Placental epithelial cell (primary cell): Measurements from ENCODE around the gene KCNJ9. TPM values are rescaled to one million over a fixed set of nuclear protein-coding genes. Genes with fewer than 3 reads are reported as not detected.

Source experiments
- total RNA-seq: library from RNA; depleted of rRNA; stranded (reverse); fragments of >200 nt; gene quantifications from 2 replicates; pipeline ENCODE4 v1.2.3, GENCODE V29; 2012

Gene KCNJ9
- total RNA-seq, result not detected in 2 replicates

GRCh38 chr1:160081261-160081936 is at the start of gene KCNJ9:
Gene KCNJ9 (plus strand): TSS chr1:160081538. CDS start chr1:160084031, 2,493 bp downstream.

GRCh38 chr1:160069460-160070231 is 11.7 kb upstream of the KCNJ9 start, which contains the start of gene KCNJ10:
Gene KCNJ10 (minus strand): TSS chr1:160070160. CDS start chr1:160042532, 27,628 bp downstream.

DNA sequence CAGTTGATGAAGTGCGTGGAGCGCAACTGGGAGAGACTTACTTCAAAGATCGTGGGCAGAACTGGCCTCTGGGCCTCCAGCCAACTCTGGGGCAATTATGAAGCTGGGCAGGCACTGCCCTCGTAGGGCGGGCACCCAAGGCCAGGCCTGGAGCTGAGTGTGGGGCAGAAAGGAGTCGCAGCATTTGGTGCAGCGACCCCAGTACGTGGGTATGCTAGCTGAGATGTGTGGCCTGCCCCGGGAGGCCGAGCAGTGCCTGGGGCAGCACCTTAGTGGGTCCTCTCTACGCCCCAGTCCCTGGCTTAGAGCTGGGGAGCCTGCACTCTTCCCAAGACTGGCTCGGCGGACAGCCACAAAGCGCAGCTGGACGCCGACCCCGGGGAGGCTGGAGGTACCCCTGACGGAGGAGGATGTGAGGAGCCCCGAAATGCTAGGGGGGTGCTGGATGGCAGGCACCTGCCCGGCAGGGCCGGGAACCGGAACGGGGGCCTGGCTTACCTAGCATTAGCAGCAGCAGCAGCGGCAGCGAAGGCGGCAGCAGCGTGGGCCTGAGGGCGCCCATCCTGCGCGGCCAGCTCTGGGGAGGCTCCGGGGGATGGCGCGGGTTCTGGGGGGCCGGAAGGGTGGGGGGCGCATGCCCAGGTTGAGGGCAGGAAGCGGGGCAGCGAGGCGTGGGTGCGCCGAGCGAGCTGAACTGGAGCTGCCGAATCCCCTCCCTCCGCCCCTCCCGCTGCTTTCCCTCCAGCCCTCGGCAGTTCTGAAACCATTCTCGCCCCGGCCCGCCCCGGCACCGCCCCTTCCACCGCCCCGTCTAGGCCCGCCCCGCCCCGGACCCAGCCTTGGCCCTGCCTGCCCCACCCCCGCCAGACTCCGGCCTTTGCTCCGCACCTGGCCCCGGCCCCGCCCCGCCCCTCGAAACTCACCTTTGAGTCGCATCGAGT is 16.8 kb downstream of the KCNJ9 start, which contains the start of gene IGSF8:
TSS of gene IGSF8 (minus strand) at position 709 of the 941 bp plus-strand sequence. CDS start at position 562, 147 bp downstream.

GRCh38 chr1:160115545-160116282 is 34.4 kb downstream of the KCNJ9 start, which contains the start of gene ATP1A2:
Gene ATP1A2 (plus strand): TSS chr1:160115759. CDS start chr1:160115862, 103 bp downstream.

Other genes with a start within 250 kb of the KCNJ9 start
- 0.22 and 0.39 TPM in 2 replicates for gene VSIG8, start 218.9 kb upstream of the KCNJ9 start, total RNA-seq
- 1.1 and 1.2 TPM in 2 replicates for gene CFAP45, start 181.4 kb upstream of the KCNJ9 start, total RNA-seq
- 268 and 1,244 TPM in 2 replicates for gene TAGLN2, start 156.0 kb upstream of the KCNJ9 start, total RNA-seq
- gene IGSF9, start 135.9 kb upstream of the KCNJ9 start, total RNA-seq, result 7.7 and 9.0 TPM in 2 replicates
- gene SLAMF9, start 127.3 kb upstream of the KCNJ9 start, total RNA-seq, result 4.7 and 6.8 TPM in 2 replicates
- gene PIGM, start 49.5 kb upstream of the KCNJ9 start, total RNA-seq, result 2.7 and 6.8 TPM in 2 replicates
- not detected in 2 replicates for gene KCNJ10, start 11.4 kb upstream of the KCNJ9 start, total RNA-seq
- gene IGSF8, start 17.1 kb downstream of the KCNJ9 start, total RNA-seq, result 25.1 and 25.8 TPM in 2 replicates
- gene ATP1A2, start 34.2 kb downstream of the KCNJ9 start, total RNA-seq, result under 0.01 TPM in 1 of 2 replicates, not detected in the other
- gene ATP1A4, start 70.1 kb downstream of the KCNJ9 start, total RNA-seq, result 2.4 and 13.0 TPM in 2 replicates
- gene CASQ1, start 109.0 kb downstream of the KCNJ9 start, total RNA-seq, result 0.76 and 2.4 TPM in 2 replicates
- gene PEA15, start 123.8 kb downstream of the KCNJ9 start, total RNA-seq, result 78.1 and 121 TPM in 2 replicates
- 80.0 and 102 TPM in 2 replicates for gene DCAF8, start 181.0 kb downstream of the KCNJ9 start, total RNA-seq
- 30.2 and 63.1 TPM in 2 replicates for gene PEX19, start 203.6 kb downstream of the KCNJ9 start, total RNA-seq